D721Med (cell line): ENCODE results near the gene DAB1.

ENCODE experiments used
- DNase-seq: peaks from one replicate; pipeline ENCODE4 v3.0.0; 2011; ENCODE audit warnings: low spot score; ENCODE audit not compliant: insufficient read length
- FAIRE-seq: peaks from 2 replicates; lab custom pipeline; 2011; peaks lifted over from hg19 to GRCh38; lab: Jason Lieb, UNC
- CTCF ChIP-seq: IDR thresholded peaks from 2 replicates; pipeline ENCODE4 v1.5.1; 2012; ENCODE audit warnings: mild to moderate bottlenecking, control low read depth; ENCODE audit not compliant: insufficient read depth; ENCODE audit errors: missing control alignments

DAB1 gene

GRCh38 chr1:56992318-56993125 lies 431.3 kb downstream of the DAB1 start:
- no peak for FAIRE-seq

GRCh38 chr1:56991576-56991975 lies 432.3 kb downstream of the DAB1 start:
- no peak for DNase-seq
- TF ChIP-seq CTCF, result no peak
- no peak for FAIRE-seq

More at GRCh38 chr1:56992318-56993125, 431.3 kb downstream of the DAB1 start:
- no peak for TF ChIP-seq CTCF
- DNase-seq, result no peak

- DNase-seq (no peak), FAIRE-seq (no peak)
- TF ChIP-seq CTCF, result no peak
These were observed 437.5 kb downstream of the DAB1 start for GRCh38 chr1:56986397-56986796.

GRCh38 chr1:56985857-56986256 lies 438.0 kb downstream of the DAB1 start:
- no peak for TF ChIP-seq CTCF
- no peak for FAIRE-seq
- no peak for DNase-seq

- DNase-seq (no peak), FAIRE-seq (no peak)
- TF ChIP-seq CTCF, result no peak
These were observed 440.4 kb downstream of the DAB1 start for GRCh38 chr1:56983484-56983883.

- FAIRE-seq (no peak), DNase-seq (no peak)
- TF ChIP-seq CTCF, result no peak
These were observed 443.7 kb downstream of the DAB1 start for GRCh38 chr1:56979986-56980755.
